SK-N-DZ (cell line): ENCODE results near the gene TATDN3.
"Not testable (repeated sequence)": the region's sequence is repeated elsewhere in the genome, so short reads cannot be mapped to it uniquely, and the experiment has no call there.

Experiments used
- DNase-seq: peaks from one replicate; pipeline ENCODE4 v3.0.0-alpha.2; 2015; ENCODE audit warnings: low spot score

The TATDN3 gene

DNA sequence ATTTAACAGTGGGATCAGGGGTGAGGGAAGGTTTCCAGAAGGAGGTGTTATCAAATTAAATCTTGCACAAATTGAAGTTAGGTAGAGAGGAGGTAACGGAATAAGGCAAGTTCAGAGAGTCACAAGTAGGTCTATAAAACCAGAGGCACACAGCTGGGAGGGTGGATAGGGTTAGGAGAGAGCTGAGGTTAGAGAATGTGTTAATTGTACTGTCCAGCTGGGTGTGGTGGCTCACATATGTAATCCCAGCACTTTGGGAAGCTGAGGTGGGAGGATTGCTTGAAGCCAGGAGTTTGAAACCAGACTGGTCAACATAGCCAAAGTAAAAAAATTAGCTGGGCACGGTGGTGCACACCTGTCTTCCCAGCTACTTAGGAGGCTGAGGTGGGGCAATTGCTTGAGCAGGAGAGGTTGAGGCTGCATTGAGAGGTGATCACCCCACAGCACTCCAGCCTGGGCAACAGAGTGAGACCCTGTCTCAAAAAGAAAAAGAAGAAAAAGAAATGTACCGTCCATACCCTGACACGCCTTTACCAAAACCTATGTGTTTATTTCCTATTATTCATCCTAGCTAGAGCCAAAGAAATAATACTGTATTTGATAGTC is 35.6 kb downstream of the TATDN3 start:
- DNase-seq, result no peak

GRCh38 chr1:212827831-212828278 is 36.2 kb downstream of the TATDN3 start:
- peak; percentile 13 for DNase-seq

- DNase-seq, result no peak
Measured at GRCh38 chr1:212828395-212828794, 36.7 kb downstream of the TATDN3 start.

GRCh38 chr1:212833211-212834207 is 41.8 kb downstream of the TATDN3 start:
- DNase-seq, result not testable (repeated sequence)

DNA sequence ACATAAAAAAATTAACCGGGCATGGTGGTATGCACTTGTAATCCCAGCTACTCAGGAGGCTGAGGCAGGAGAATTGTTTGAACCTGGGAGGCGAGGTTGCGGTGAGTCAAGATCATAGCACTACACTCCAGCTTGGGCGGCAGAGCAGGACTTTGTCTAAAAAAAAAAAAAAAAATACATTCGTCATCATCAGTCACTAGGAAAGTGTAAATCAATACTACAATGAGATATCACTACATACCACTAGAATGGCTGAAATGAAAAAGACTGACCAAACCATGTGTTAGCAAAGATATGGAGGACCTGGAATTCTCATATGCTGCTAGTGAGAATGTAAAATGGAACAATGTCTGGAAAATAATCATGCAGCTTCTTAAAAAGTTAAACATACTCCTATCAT is 46.5 kb downstream of the TATDN3 start:
- DNase-seq, result no peak

GRCh38 chr1:212844521-212844920 is 52.8 kb downstream of the TATDN3 start:
- not testable (repeated sequence) for DNase-seq

DNA sequence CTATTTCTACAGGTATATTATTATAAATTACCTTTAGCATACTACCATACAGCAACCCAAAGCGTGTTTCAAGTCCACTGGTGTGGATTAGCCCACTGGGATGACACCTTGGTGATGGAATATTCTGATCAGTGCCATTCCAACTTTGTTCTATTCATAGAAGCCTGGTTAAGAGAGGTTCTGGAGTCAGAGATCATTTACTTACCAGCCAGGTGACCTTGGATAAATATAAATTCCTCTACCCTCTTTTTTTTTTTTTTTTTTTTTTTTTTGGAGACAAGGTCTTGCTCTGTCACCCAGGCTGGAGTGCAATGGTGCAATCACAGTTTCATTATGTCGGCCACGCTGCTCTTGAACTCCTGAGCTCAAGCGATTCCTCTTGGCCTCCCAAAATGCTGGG is 55.9 kb downstream of the TATDN3 start, which contains the start of gene SPATA45:
TSS of gene SPATA45 (minus strand) at position 101 of the 400 bp plus-strand sequence. CDS start 11,500 bp downstream, outside the sequence.
- DNase-seq, result no peak

GRCh38 chr1:212852105-212852688 is 60.5 kb downstream of the TATDN3 start:
- DNase-seq, result no peak

GRCh38 chr1:212853658-212854057 is 62.0 kb downstream of the TATDN3 start:
- no peak for DNase-seq

GRCh38 chr1:212856755-212857154 is 65.1 kb downstream of the TATDN3 start:
- no peak for DNase-seq

DNA sequence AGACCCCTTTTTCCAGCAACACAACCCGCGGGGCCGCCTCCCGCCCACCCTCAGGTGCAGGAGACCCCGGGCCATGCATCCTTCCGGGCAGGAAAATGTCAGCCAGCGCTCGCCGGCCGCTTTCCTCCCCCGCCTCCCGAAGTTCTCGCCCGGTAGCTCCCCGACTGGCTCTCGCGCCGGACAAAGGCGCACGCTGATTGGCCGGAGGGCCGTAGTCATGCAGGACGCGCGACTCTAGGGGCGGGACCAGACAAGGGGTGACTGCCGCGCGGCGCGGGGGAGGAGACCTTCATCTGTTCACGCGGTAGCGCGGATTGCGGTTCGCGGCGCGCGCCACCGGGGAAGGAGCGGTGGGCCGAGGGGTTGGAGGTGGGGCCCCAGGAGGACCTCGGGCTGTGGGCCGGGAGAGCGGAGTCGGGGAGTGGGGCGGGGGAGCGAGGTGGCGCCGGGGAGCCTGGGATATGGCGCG is 66.3 kb downstream of the TATDN3 start, which contains the start of gene FLVCR1:
TSS of gene FLVCR1 (plus strand) at position 284 of the 469 bp plus-strand sequence. CDS start at position 462, 178 bp downstream.
- DNase-seq, result peak; percentile 97

DNA sequence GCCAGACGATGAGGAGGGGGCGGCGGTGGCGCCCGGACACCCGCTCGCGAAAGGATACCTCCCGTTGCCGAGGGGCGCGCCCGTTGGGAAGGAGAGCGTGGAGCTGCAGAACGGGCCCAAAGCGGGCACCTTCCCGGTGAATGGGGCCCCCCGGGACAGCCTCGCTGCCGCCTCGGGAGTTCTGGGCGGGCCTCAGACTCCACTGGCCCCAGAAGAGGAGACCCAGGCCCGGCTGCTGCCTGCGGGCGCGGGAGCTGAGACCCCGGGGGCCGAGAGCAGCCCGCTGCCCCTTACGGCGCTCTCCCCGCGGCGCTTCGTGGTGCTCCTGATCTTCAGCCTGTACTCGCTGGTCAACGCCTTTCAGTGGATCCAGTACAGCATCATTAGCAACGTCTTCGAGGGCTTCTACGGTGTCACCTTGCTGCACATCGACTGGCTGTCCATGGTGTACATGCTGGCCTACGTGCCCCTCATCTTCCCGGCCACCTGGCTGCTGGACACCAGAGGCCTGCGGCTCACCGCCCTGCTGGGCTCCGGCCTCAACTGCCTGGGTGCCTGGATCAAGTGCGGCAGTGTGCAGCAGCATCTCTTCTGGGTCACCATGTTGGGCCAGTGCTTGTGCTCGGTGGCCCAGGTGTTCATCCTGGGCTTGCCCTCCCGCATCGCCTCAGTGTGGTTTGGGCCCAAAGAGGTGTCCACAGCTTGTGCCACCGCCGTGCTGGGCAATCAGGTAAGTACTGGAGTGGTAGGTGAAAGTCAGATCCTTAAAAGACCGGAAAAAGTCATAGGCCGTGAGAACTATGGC is 67.0 kb downstream of the TATDN3 start:
- peak; percentile 44 for DNase-seq

DNA sequence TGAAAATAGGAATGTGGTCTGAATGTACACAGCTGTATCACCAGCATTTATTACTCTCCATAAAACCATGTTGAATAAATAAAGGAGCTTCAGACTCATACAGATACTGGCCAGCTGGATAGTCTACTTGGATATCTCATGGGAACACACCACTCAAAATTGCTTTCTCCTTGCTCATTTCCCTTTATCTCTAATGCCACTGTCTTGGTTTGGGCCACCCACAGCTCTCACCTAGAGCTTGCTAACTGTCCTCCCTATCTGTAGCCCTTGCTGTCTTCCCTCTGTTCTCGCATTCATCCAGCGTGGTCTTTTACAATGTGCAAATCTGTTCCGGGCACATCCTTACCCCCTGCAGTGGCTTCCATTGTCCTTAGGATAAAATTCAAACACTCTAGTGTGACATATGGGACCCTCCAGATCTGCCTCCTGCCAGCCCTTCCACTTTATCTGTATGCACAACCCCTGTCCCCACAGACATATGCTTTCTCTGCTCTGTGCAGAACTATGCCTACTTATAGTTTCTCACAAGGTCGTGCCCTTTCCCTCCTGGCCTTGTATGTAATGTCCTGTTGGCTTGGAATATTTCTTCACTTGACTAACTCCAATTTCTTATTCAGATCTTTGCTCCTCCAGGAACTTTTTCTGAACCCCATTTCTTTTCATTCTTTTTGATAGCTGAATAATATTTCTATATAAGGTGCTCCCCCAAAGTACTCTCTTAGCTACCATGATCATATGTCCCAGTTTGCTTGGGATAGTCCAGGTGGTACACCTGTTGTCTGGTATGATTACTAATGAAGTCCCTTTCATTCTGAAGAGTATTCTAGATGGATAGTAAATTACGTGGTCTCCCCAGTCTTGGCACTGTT is 69.3 kb downstream of the TATDN3 start:
- no peak for DNase-seq

DNA sequence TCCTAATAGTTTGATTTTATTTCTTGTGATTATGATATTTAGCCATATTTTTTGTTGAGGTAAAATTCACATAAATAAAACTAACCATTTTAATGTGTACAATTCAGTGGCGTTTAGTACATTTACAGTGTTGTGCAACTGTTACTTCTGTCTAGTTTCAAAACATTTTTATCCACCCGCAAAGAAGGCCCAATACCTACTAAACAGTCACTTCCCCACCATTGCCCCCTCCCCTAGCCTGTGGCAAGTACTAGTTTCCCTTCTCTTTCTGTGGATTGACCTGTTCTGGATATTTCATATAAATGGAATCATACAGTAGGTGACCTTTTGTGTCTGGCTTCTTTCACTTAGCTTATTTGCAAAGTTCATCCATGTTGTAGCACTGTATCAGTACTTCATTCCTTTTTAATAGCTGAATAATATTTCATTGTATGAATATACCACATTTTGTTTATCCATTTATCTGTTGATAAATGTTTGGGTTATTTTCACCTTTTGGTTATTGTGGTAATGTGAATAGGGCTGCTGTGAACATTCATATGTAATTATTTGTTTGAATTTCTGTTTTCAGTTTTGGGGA is 70.5 kb downstream of the TATDN3 start:
- DNase-seq, result no peak

GRCh38 chr1:212863345-212863744 is 71.7 kb downstream of the TATDN3 start:
- DNase-seq, result not testable (repeated sequence)

DNA sequence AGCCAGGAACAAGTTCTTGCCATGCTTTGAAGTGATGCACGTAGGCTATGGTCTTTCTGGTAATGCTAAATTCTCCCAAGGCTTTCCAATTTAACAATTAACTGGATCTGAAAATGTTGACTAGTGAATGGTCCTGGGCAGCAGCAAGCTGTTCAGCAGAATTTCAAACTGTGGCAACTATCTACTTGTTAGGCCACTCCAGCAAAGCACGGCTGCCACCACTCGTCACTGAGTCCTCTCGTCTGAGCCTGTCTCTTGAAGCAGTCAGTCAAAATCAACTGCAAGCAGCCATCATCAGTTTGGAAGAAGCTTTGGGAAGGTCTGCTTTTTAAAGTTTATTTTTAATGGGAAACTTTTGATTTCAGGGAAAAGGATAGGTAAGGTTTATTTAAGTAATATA is 72.5 kb downstream of the TATDN3 start:
- DNase-seq, result no peak
